Hippocampal formation (tissue), 2 donors: ENCODE measurements around the gene SYT13.
A peak's percentile ranks its signal among the peaks of the same experiment; 100 is the strongest.

Source experiments
- DNase-seq, 2 donors: peaks; one replicate each; lab custom pipeline; 2025; lab: John Stamatoyannopoulos, UW

The SYT13 gene

GRCh38 chr11:45285930-45286632 is at the start of gene SYT13:
Gene SYT13, minus strand, starts transcription at chr11:45286341. Its CDS starts 134 bp downstream, at chr11:45286207.
- DNase-seq: no peak

DNA sequence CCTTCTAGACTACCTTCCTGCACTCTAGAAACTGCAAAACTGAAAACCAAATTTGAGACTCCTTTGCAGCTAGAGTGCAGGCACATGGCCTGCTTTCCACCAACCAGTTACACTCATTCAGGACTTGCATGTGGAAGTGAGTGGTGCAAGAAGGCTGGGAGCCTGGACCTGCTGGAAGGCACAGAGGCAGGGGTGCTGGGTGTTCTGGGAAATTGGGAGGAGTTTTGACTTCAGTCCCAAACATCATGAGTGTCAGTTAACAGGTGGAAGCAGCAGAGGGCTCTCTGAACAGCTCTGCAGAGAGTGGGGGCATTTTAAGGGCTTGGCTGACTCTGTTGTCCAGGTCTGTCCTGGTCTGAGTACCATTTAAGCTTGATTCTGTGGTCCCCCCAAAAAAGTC is 49.3 kb upstream of the SYT13 start:
- no peak for DNase-seq

GRCh38 chr11:45334836-45335235 is 48.7 kb upstream of the SYT13 start:
- DNase-seq: no peak

- no peak for DNase-seq
Observed at GRCh38 chr11:45334410-45334809, 48.3 kb upstream of the SYT13 start.

DNA sequence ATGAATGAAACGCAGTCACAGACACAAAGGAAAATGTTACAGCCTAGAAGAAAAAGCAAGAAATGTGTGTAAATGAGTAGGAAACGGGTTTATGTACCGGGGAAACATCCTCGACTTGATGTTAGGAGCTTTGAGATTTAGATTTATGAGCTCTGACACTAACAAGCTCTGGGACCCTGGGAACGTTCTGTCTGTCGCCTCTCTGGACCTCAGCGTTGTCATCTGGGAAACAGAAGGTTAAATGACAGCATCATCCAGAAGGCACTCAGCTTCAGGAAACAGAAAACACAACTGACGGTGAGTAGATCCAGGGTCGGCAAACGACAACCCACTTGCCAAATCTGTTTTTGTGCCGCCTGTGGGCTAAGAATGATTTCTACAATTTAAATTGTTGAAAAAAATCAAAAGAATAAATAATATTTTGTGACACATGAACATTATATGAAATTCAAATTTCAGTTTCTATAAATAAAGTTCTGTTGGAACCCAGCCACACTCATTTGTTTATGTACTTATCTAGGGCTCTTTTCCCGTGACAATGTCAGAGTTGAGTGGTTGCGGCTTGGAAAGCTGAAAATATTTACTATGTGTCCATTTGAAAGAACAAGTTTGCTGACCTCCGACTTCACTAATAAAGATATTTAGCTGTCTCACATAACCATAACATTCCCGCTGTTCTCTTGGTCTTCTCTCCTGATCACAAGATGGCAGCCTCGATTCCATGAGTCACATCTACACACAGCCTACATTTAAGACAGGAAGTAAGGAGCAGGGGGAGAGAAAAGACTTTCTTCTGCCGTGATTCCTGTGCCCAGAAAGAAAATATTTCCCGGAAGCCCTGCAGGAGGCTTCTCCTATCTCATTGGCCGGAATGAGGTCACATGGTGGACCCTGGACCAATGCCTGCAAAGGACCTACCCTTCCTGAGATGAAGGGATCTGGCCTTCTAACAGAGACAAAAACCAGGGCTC is 47.1 kb upstream of the SYT13 start:
- DNase-seq: no peak

DNA sequence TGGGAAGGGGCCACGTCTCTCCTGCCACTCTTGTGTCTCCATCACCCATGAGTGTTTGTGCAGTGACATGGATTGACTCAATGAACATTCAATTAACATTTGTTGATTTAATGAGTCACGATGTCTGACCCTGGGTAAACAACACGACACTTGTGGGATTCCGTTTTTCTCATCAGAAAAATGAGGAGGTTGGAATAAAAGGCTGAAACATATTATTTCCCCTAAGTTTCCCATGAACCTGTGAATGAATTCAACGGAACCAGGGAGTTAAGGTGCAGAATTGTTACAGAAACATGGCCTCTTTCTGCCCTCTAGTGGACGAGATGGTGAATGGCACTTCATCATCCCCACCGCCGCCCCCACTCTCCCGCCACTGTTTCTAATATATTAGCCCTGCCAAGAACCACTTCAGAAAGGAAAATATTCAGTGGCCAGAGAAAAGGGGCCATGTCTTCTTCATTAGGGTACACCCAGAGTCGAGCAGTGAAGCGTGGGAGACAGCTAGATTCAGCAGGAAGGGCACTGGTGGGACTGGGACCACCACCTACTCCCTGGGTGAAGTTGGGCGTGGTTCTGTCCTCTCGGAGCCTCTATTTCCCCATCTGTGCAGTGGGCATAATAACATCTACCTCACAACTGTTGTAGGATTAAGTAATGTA is 46.3 kb upstream of the SYT13 start:
- peak; percentile 10 to 18 for DNase-seq

GRCh38 chr11:45331839-45332238 is 45.7 kb upstream of the SYT13 start:
- no peak for DNase-seq

DNA sequence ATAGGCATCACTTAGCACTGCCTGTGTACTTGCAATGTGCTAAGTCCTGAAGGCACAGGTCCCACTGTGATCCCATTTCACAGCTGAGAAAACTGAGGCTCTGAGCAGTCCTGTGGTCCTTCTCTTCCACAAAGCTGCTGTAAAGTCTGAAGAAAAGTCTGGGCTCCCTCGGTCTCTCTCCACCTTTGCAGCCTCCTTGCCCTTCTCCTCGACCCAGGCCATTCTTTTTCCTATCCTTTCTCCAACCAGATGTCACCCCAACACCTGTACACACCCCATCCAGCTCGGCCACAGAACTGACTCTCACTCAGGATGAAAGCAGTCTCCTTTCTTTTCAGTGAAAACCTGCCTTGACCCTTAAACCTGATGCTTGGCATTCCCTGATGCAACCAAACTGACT is 42.6 kb upstream of the SYT13 start:
- DNase-seq: no peak

GRCh38 chr11:45324459-45324858 is 38.3 kb upstream of the SYT13 start:
- no peak for DNase-seq

GRCh38 chr11:45323601-45324249 is 37.6 kb upstream of the SYT13 start:
- DNase-seq: no peak

DNA sequence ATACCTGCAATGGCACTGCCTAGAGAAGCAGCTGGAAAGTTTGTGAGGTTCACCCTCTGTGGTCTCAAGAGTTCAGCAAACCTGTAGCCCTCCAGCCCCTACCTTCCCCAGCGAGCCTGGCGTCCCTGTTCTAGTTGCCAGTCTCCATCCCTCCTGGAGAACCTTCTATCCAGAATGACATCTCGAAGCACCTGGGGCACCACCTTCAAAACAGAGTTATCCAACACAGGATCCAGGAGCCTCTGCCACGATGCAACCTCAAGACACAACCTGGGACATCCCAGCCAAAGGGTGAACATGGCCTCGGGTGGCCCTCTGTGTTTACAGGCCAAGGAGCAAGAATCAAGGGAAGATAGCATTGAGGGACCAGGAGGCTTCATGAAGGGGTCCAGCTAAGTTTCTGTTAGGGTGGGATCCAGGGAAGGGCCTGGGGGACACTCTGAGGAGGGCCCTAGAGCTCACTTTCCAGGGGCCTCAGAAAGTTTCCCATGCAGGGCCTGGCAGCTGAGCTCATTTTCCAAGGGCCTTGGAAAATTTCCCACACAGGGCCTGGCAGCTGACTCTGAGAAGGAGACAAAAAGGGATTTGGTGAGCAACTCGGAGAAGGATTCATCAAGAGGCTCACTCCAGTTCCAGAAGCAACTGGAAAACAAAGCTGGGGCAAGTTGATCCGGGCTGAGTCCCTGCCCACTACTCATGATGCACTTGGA is 36.9 kb upstream of the SYT13 start:
- no peak for DNase-seq

DNA sequence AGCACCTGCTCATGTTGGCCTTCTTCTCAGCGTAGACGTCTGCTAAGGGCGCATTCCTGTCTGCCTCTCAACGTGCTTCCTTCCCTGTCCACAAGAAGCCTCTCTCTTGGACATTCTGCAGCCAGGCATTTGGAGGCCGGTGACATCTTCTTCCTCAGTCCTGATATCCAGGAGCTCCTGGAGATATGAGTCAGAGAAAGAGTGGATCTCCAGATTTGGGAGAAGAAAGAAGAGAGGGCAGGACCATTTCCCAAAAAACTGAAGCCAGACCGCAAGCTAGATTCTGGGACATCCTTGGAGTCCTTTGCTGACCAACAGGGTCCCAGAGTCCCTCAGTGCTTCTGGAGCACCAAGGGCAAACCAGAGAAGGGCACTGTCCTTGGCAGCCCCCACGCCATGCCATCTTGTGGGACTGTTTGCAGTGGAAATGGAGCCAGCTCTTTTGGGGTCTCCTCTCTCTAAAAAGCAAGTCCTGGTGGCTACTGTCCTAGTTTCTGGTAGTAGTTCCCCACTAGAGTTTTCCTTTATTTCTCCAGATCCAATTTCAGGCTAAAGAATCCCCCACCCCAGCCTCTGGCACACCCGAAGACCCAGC is 36.1 kb upstream of the SYT13 start:
- DNase-seq: no peak

GRCh38 chr11:45321669-45322068 is 35.5 kb upstream of the SYT13 start:
- no peak for DNase-seq

- DNase-seq: no peak
Observed at GRCh38 chr11:45321031-45321595, 35.0 kb upstream of the SYT13 start.

GRCh38 chr11:45320371-45320770 is 34.2 kb upstream of the SYT13 start:
- no peak for DNase-seq

DNA sequence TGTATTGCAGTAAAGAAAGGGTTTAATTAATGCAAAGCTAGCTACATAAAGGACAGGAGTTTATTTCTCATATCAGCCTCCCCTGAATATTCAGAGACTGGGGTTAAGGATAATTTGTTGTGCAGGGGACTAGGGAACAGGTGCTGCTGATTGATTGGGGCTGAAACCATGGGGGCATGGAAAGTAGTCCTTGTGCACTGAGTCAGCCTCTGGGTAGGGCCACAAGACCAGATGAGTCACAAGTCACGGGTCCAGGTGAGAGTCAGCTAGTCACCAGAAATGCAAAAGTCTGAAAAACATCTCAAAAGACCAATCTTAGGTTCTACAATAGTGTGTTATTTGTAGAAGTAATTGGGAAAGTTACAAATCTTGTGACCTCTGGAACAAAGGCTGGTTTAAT is 32.9 kb upstream of the SYT13 start:
- no peak for DNase-seq

GRCh38 chr11:45318516-45318915 is 32.4 kb upstream of the SYT13 start:
- DNase-seq: no peak

- no peak for DNase-seq
Observed at GRCh38 chr11:45316258-45316657, 30.1 kb upstream of the SYT13 start.

DNA sequence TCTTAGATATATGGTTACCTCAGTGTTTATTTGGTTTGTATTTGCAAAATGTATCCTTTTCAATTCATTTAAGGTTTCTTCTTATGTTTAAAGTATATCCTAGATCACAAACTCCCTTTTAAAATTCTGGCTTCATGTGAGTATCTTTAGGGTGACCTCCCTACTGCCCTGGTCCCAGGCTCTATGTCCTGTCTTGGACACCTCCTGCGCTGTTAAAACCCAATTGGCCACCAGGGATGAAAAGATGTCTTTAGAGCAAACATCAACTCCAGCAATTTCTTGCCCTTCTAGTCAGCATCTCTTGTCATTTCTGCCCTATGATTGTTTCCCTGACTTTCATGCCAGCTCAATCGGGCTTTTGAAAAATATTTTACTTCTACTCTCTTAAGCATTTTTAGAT is 28.8 kb upstream of the SYT13 start:
- no peak for DNase-seq

- no peak for DNase-seq
Observed at GRCh38 chr11:45313171-45313865, 27.2 kb upstream of the SYT13 start.
